HepG2 (cell line): Measurements from ENCODE around the gene VAMP2. TPM values are rescaled to one million over a fixed set of nuclear protein-coding genes. Genes with fewer than 3 reads are reported as not detected.

ENCODE experiments used
- ARHGAP35 ChIP-seq: sonication (generic); formaldehyde crosslinking; IDR thresholded peaks from 2 replicates; pipeline ENCODE4 v1.9.0; 2022; ENCODE audit warnings: mild to moderate bottlenecking, inconsistent platforms, moderate library complexity, missing genetic modification reagents, borderline replicate concordance
- DR1 ChIP-seq: sonication (generic); formaldehyde crosslinking; IDR thresholded peaks from 2 replicates; pipeline ENCODE4 v1.8.0; 2021; ENCODE audit warnings: mild to moderate bottlenecking, missing genetic modification reagents, inconsistent platforms
- FOXA3 ChIP-seq: IDR thresholded peaks from 2 replicates; pipeline ENCODE4 v1.6.1; 2016; ENCODE audit warnings: missing genetic modification reagents, missing compliant biosample characterization
- GTF2F1 ChIP-seq: fragments of 150-350 bp; IDR thresholded peaks from 2 replicates; pipeline ENCODE4 v1.6.1; 2014; ENCODE audit warnings: low read length
- HMGA1 ChIP-seq: sonication (generic); formaldehyde crosslinking; conservative IDR thresholded peaks from 2 replicates; pipeline ENCODE4 v1.4.0; 2020; ENCODE audit warnings: missing genetic modification reagents
- JUN ChIP-seq: sonication (generic); formaldehyde crosslinking; IDR thresholded peaks from 2 replicates; pipeline ENCODE4 v1.4.0; 2020; ENCODE audit warnings: mild to moderate bottlenecking, missing genetic modification reagents
- KDM3A ChIP-seq: IDR thresholded peaks from 2 replicates; pipeline ENCODE4 v1.6.1; 2018; ENCODE audit warnings: low read depth, missing compliant biosample characterization
- KDM6A ChIP-seq: IDR thresholded peaks from 2 replicates; pipeline ENCODE4 v1.6.1; 2016; ENCODE audit warnings: low read depth
- MBNL3 ChIP-seq: fragments of 250-450 bp; sonication (Bioruptor Pico); conservative IDR thresholded peaks from 2 replicates; pipeline ENCODE4 v1.8.0; 2022; ENCODE audit warnings: mild to moderate bottlenecking, inconsistent platforms
- SAFB2 ChIP-seq: sonication (generic); formaldehyde crosslinking; IDR thresholded peaks from 2 replicates; pipeline ENCODE4 v1.5.1; 2020; ENCODE audit warnings: missing genetic modification reagents, low read depth, mild to moderate bottlenecking, borderline replicate concordance
- SMAD3 ChIP-seq: sonication (generic); formaldehyde crosslinking; IDR thresholded peaks from 2 replicates; pipeline ENCODE4 v1.4.0; 2020; ENCODE audit warnings: missing genetic modification reagents
- TCF12 ChIP-seq, 2 experiments: fragments of 450-650 bp in 1 of 2; sonication (generic) in 1 of 2; formaldehyde crosslinking in 1 of 2; IDR thresholded peaks; 2 replicates each; pipeline versions ENCODE4 v1.6.1 to v1.8.0; 2017 to 2022; ENCODE audit warnings: antibody characterized with exemption in 1 of 2, mild to moderate bottlenecking in 1 of 2, missing genetic modification reagents in 1 of 2, moderate library complexity in 1 of 2
- TOE1 ChIP-seq: sonication (generic); formaldehyde crosslinking; IDR thresholded peaks from 2 replicates; pipeline ENCODE4 v1.4.0; 2020; ENCODE audit warnings: mild to moderate bottlenecking, missing genetic modification reagents
- TP53 ChIP-seq: sonication (generic); formaldehyde crosslinking; conservative IDR thresholded peaks from 2 replicates; pipeline ENCODE4 v1.4.0; 2020; ENCODE audit warnings: missing genetic modification reagents
- TSC22D2 ChIP-seq: sonication (generic); formaldehyde crosslinking; IDR thresholded peaks from 2 replicates; pipeline ENCODE4 v1.5.1; 2020; ENCODE audit warnings: missing genetic modification reagents, mild to moderate bottlenecking, borderline replicate concordance
- ZNF10 ChIP-seq: sonication (generic); formaldehyde crosslinking; IDR thresholded peaks from 2 replicates; pipeline ENCODE4 v1.4.0; 2020; ENCODE audit warnings: mild to moderate bottlenecking, low read depth, missing genetic modification reagents, borderline replicate concordance
- ZNF839 ChIP-seq: sonication (generic); formaldehyde crosslinking; IDR thresholded peaks from 2 replicates; pipeline ENCODE4 v1.4.0; 2020; ENCODE audit warnings: missing genetic modification reagents, mild to moderate bottlenecking, borderline replicate concordance
- ZSCAN29 ChIP-seq: sonication (generic); formaldehyde crosslinking; conservative IDR thresholded peaks from 2 replicates; pipeline ENCODE4 v1.4.0; 2020; ENCODE audit warnings: mild to moderate bottlenecking, missing genetic modification reagents
- polyA plus RNA-seq, 8 experiments: library from polyadenylated mRNA; depleted of rRNA in 3 of 8; stranded (reverse) in 7 of 8; unstranded in 1 of 8; fragments of >200 nt; fragmentation: Illumina TruSeq in 4 of 8; extraction: Trizol in 4 of 8; gene quantifications; 2 replicates each; pipeline versions ENCODE4 v1.2.1 to v1.2.3, GENCODE V29; 2011 to 2016; ENCODE audit warnings: low read depth in 4 of 8, missing spikeins in 1 of 8, mixed read lengths in 1 of 8; ENCODE audit not compliant: insufficient read depth in 1 of 8
- total RNA-seq, 5 experiments: library from RNA; depleted of rRNA; stranded (reverse); fragments of >200 nt; fragmentation: Illumina TruSeq; extraction: Trizol; gene quantifications; 2 replicates each; pipeline ENCODE4 v1.2.3, GENCODE V29; 2016; ENCODE audit warnings: low read depth in 1 of 5
- TF ChIP-seq, protein P1 (sequence below): sonication (generic); formaldehyde crosslinking; IDR thresholded peaks from 2 replicates; pipeline ENCODE4 v1.4.0; 2020; ENCODE audit warnings: missing genetic modification reagents
- TF ChIP-seq, protein P2 (sequence below): IDR thresholded peaks from 2 replicates; pipeline ENCODE4 v1.6.1; 2016
- TF ChIP-seq, protein P3 (sequence below): sonication (generic); formaldehyde crosslinking; IDR thresholded peaks from 2 replicates; pipeline ENCODE4 v1.5.0; 2020; ENCODE audit warnings: mild to moderate bottlenecking, low read depth, missing genetic modification reagents, borderline replicate concordance
- TF ChIP-seq, protein P4 (sequence below): IDR thresholded peaks from 2 replicates; pipeline ENCODE4 v1.4.0; 2020; ENCODE audit warnings: mild to moderate bottlenecking, missing genetic modification reagents

VAMP2 gene
- total and polyA plus RNA-seq, 2 of the 13 experiments (the other 11 are each of a cell fraction or from before 2014, with no cell fraction given) = 3.9 to 17.2 TPM

DNA sequence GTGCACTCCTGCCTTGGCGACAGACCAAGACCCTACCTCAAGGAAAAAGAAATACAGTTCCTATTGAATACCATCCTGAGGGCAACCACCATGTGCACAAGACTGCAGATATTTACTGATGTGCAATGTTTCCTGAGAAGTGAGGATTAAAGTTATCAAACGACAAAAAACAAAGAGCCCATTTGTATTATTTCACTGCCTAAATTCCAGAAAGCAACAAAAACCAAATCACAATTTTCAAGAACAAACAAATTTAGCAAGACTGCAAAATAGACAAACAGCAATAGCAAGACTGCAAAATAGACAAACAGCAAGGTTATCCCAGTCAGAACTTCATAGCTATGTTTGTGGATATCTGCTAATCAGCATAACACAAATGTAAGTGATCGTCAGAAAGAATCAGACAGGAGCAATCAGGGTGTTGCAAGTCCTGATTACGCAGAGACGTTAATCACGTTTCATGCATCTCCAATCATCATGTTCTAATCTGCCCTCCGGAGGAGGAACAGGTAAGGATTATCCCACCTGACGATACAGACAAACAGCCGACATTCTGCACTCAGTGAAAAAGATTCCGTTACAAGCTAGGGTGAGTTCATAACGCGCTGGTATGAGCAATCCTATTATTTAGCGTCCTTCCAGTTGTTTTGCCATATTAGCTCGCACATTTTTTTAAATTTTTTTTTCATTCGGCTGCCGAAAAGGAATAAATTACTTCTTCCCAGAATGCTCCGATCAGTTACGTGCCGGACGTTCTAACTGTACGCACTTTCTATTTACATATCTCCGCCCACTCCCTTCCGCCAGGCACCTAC lies 10.5 kb upstream of the VAMP2 start (continued):
- TF ChIP-seq JUN (CRISPR knock-in tag) = 0 out of 2 replicates have a peak, but pooled peaks have one; percentile 18
- 0 out of 2 replicates have a peak, but pooled peaks have one; percentile 15 for TF ChIP-seq KDM6A (CRISPR knock-in tag)
- TF ChIP-seq ZNF10 (CRISPR knock-in tag) = no peak
- no peak for TF ChIP-seq HMGA1 (CRISPR knock-in tag)
- peak; percentile 100 for TF ChIP-seq GTF2F1
- peak; percentile 100 for TF ChIP-seq TOE1
- TF ChIP-seq, protein P1, sequence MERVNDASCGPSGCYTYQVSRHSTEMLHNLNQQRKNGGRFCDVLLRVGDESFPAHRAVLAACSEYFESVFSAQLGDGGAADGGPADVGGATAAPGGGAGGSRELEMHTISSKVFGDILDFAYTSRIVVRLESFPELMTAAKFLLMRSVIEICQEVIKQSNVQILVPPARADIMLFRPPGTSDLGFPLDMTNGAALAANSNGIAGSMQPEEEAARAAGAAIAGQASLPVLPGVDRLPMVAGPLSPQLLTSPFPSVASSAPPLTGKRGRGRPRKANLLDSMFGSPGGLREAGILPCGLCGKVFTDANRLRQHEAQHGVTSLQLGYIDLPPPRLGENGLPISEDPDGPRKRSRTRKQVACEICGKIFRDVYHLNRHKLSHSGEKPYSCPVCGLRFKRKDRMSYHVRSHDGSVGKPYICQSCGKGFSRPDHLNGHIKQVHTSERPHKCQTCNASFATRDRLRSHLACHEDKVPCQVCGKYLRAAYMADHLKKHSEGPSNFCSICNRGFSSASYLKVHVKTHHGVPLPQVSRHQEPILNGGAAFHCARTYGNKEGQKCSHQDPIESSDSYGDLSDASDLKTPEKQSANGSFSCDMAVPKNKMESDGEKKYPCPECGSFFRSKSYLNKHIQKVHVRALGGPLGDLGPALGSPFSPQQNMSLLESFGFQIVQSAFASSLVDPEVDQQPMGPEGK = peak; percentile 82
- TF ChIP-seq SMAD3 (CRISPR knock-in tag) = peak; percentile 98
- peak; percentile 92 for TF ChIP-seq FOXA3 (CRISPR knock-in tag)
- TF ChIP-seq ARHGAP35 (CRISPR knock-in tag) = no peak
- peak; percentile 81 for TF ChIP-seq TSC22D2 (CRISPR knock-in tag)
- TF ChIP-seq ZNF839 (CRISPR knock-in tag) = no peak
- TF ChIP-seq, protein P2, sequence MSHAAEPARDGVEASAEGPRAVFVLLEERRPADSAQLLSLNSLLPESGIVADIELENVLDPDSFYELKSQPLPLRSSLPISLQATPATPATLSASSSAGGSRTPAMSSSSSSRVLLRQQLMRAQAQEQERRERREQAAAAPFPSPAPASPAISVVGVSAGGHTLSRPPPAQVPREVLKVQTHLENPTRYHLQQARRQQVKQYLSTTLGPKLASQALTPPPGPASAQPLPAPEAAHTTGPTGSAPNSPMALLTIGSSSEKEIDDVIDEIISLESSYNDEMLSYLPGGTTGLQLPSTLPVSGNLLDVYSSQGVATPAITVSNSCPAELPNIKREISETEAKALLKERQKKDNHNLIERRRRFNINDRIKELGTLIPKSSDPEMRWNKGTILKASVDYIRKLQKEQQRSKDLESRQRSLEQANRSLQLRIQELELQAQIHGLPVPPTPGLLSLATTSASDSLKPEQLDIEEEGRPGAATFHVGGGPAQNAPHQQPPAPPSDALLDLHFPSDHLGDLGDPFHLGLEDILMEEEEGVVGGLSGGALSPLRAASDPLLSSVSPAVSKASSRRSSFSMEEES (CRISPR knock-in tag) = peak; percentile 86
- no peak; the same call in 1 of the 2 replicates for TF ChIP-seq MBNL3 (CRISPR knock-in tag)
- TF ChIP-seq, protein P3, sequence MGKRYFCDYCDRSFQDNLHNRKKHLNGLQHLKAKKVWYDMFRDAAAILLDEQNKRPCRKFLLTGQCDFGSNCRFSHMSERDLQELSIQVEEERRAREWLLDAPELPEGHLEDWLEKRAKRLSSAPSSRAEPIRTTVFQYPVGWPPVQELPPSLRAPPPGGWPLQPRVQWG (CRISPR knock-in tag) = no peak
- TF ChIP-seq TCF12 (IDR thresholded peaks at IDR 0.05) = no peak
- TF ChIP-seq TCF12 (CRISPR knock-in tag; IDR thresholded peaks at IDR 0.05) = no peak
- TF ChIP-seq KDM3A = peak; percentile 99
- TF ChIP-seq, protein P4, sequence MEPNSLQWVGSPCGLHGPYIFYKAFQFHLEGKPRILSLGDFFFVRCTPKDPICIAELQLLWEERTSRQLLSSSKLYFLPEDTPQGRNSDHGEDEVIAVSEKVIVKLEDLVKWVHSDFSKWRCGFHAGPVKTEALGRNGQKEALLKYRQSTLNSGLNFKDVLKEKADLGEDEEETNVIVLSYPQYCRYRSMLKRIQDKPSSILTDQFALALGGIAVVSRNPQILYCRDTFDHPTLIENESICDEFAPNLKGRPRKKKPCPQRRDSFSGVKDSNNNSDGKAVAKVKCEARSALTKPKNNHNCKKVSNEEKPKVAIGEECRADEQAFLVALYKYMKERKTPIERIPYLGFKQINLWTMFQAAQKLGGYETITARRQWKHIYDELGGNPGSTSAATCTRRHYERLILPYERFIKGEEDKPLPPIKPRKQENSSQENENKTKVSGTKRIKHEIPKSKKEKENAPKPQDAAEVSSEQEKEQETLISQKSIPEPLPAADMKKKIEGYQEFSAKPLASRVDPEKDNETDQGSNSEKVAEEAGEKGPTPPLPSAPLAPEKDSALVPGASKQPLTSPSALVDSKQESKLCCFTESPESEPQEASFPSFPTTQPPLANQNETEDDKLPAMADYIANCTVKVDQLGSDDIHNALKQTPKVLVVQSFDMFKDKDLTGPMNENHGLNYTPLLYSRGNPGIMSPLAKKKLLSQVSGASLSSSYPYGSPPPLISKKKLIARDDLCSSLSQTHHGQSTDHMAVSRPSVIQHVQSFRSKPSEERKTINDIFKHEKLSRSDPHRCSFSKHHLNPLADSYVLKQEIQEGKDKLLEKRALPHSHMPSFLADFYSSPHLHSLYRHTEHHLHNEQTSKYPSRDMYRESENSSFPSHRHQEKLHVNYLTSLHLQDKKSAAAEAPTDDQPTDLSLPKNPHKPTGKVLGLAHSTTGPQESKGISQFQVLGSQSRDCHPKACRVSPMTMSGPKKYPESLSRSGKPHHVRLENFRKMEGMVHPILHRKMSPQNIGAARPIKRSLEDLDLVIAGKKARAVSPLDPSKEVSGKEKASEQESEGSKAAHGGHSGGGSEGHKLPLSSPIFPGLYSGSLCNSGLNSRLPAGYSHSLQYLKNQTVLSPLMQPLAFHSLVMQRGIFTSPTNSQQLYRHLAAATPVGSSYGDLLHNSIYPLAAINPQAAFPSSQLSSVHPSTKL = peak; percentile 92
- peak; percentile 95; the same call in 1 of the 2 replicates for TF ChIP-seq TP53 (CRISPR knock-in tag)
- 0 out of 2 replicates have a peak, but pooled peaks have one; percentile 46 for TF ChIP-seq ZSCAN29 (CRISPR knock-in tag)
- TF ChIP-seq DR1 (CRISPR knock-in tag) = peak; percentile 98
- peak; percentile 58; the same call in 1 of the 2 replicates for TF ChIP-seq SAFB2 (CRISPR knock-in tag)
